Measurements from ENCODE around the gene C5orf22. TPM values are rescaled to one million over a fixed set of nuclear protein-coding genes. Genes with fewer than 3 reads are reported as not detected.

The C5orf22 gene
- total and polyA plus RNA-seq, 2 of the 13 experiments (the other 11 are each of a cell fraction or from before 2014, with no cell fraction given): 14.0 to 21.5 TPM

- H3K9ac ChIP-seq (ENCODE audit: insufficient read depth, low read depth, low read length): no peak overlapping the region
- in situ Hi-C loops (cut with HindIII; ENCODE audit: extremely low pct_ligation_motif_present, low pct_unique_long_range_greater_than_20kb): no loop called here
Observed at GRCh38 chr5:31496301-31496700, 35.8 kb upstream of the C5orf22 start.

GRCh38 chr5:31496891-31497290 lies 35.2 kb upstream of the C5orf22 start:
- POLR2A ChIA-PET: no interaction called here
- Histone ChIP-seq H3K36me3 (replicated peaks in 1 of 2; ENCODE audit: control insufficient read depth in 1 of 2, insufficient read depth in 2 of 2, low read length in 2 of 2) (peaks cover 16 to 88% of the 10 kb centered on the region in 2 experiments), H3K4me3 (replicated peaks in 1 of 3; ENCODE audit: insufficient read depth in 1 of 3, low read depth in 2 of 3, low read length in 3 of 3) (no peak overlapping the region), H3K9me3 (ENCODE audit: low read length) (no peaks in the 10 kb centered on the region), H3K79me2 (ENCODE audit: insufficient read depth, low read length) (no peaks in the 10 kb centered on the region), H3K9ac (ENCODE audit: insufficient read depth, low read depth, low read length) (no peak overlapping the region), H3K4me2 (ENCODE audit: low read depth, low read length) (no peak overlapping the region), H2AFZ (ENCODE audit: low read length) (no peak overlapping the region), H4K20me1 (ENCODE audit: insufficient read depth, low read length) (no peaks in the 10 kb centered on the region), H3K4me1 (ENCODE audit: insufficient read depth, low read length) (no peaks in the 10 kb centered on the region), H3K27ac (ENCODE audit: extremely low read length, insufficient read depth, low read length) (no peak overlapping the region), H3K27me3 (ENCODE audit: control insufficient read depth in 1 of 2, insufficient read depth in 2 of 2, low read length in 2 of 2) (no peaks in the 10 kb centered on the region)
- DNase-seq (ENCODE audit: low spot score): no peak
- intact Hi-C loops (cut with micrococcal nuclease; ENCODE audit: unreplicated experiment) (no loop called here), in situ Hi-C loops (cut with HindIII; ENCODE audit: extremely low pct_ligation_motif_present, low pct_unique_long_range_greater_than_20kb) (no loop called here)
- CTCF ChIA-PET (ENCODE audit: low intra/inter-chr PET ratio, low total read pairs): no interaction called here
- no TSS peak for BruUV-seq (replicated peaks)
- ATAC-seq: no peak; the same call in 2 of the 3 replicates
- no peak for FAIRE-seq
- WGBS (ENCODE audit: low lambda C conversion rate): no CpG with 5 or more reads among the region's 6 CpGs
- TF ChIP-seq PAX8 (CRISPR knock-in tag; IDR thresholded peaks at IDR 0.05; ENCODE audit: borderline replicate concordance) (no peak), GABPA (IDR thresholded peaks at IDR 0.05; ENCODE audit: low read depth, low read length) (no peak), GABPA (CRISPR knock-in tag; IDR thresholded peaks at IDR 0.05; ENCODE audit: low read depth) (no peak), TBL1XR1 (IDR thresholded peaks at IDR 0.05; ENCODE audit: borderline replicate concordance, low read length, partially characterized antibody) (no peak), YEATS2 (CRISPR knock-in tag; IDR thresholded peaks at IDR 0.05; ENCODE audit: borderline replicate concordance) (no peak), ZEB1 (IDR thresholded peaks at IDR 0.05; ENCODE audit: insufficient replicate concordance, low read depth) (no peak), ZMYM4 (CRISPR knock-in tag; IDR thresholded peaks at IDR 0.05) (no peak), EEA1 (CRISPR knock-in tag; IDR thresholded peaks at IDR 0.05; ENCODE audit: borderline replicate concordance) (no peak), FIP1L1 (IDR thresholded peaks at IDR 0.05; ENCODE audit: borderline replicate concordance, insufficient read depth, low read depth, low read length) (no peak), SIX4 (CRISPR knock-in tag; IDR thresholded peaks at IDR 0.05) (no peak), NR2F6 (IDR thresholded peaks at IDR 0.05) (no peak), NR2F6 (CRISPR knock-in tag; IDR thresholded peaks at IDR 0.05) (no peak)
- TF ChIP-seq, protein P1, sequence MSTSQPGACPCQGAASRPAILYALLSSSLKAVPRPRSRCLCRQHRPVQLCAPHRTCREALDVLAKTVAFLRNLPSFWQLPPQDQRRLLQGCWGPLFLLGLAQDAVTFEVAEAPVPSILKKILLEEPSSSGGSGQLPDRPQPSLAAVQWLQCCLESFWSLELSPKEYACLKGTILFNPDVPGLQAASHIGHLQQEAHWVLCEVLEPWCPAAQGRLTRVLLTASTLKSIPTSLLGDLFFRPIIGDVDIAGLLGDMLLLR (CRISPR knock-in tag; IDR thresholded peaks at IDR 0.05): no peak
- TF ChIP-seq, protein P2, sequence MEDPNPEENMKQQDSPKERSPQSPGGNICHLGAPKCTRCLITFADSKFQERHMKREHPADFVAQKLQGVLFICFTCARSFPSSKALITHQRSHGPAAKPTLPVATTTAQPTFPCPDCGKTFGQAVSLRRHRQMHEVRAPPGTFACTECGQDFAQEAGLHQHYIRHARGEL (CRISPR knock-in tag; IDR thresholded peaks at IDR 0.05): no peak

More at GRCh38 chr5:31496301-31496700, 35.8 kb upstream of the C5orf22 start:
- ChIA-PET CTCF (ENCODE audit: low intra/inter-chr PET ratio, low total read pairs) (no interaction called here), POLR2A (no interaction called here)
- TF ChIP-seq SMYD3 (CRISPR knock-in tag; IDR thresholded peaks at IDR 0.05) (no peak), NFATC3 (CRISPR knock-in tag; IDR thresholded peaks at IDR 0.05) (no peak), PRMT3 (CRISPR knock-in tag; IDR thresholded peaks at IDR 0.05; ENCODE audit: borderline replicate concordance, low read depth) (no peak), SP1 (IDR thresholded peaks at IDR 0.05) (no peak), SP1 (CRISPR knock-in tag; IDR thresholded peaks at IDR 0.05) (no peak), ZBTB7A (CRISPR knock-in tag; IDR thresholded peaks at IDR 0.05) (no peak), THAP8 (CRISPR knock-in tag; IDR thresholded peaks at IDR 0.05; ENCODE audit: borderline replicate concordance) (no peak), HES4 (CRISPR knock-in tag; IDR thresholded peaks at IDR 0.05; ENCODE audit: borderline replicate concordance) (no peak), RARA (CRISPR knock-in tag; IDR thresholded peaks at IDR 0.05) (no peak), MZF1 (CRISPR knock-in tag; IDR thresholded peaks at IDR 0.05; ENCODE audit: borderline replicate concordance) (no peak)
- no TSS peak for BruUV-seq (replicated peaks)
- H3K4me3 ChIP-seq (replicated peaks in 1 of 3; ENCODE audit: insufficient read depth in 1 of 3, low read depth in 2 of 3, low read length in 3 of 3): no peak overlapping the region
- DNase-seq (ENCODE audit: low spot score) (no peak), FAIRE-seq (no peak), ATAC-seq (no peak)
- H3K4me1 ChIP-seq (ENCODE audit: insufficient read depth, low read length): no peaks in the 10 kb centered on the region
- no peak overlapping the region for H2AFZ ChIP-seq (ENCODE audit: low read length)
- no peak overlapping the region for H3K27ac ChIP-seq (ENCODE audit: extremely low read length, insufficient read depth, low read length)
- H4K20me1 ChIP-seq (ENCODE audit: insufficient read depth, low read length): no peaks in the 10 kb centered on the region
- H3K4me2 ChIP-seq (ENCODE audit: low read depth, low read length): no peak overlapping the region
- peaks cover 12 to 84% of the 10 kb centered on the region in 2 experiments for H3K36me3 ChIP-seq (replicated peaks in 1 of 2; ENCODE audit: control insufficient read depth in 1 of 2, insufficient read depth in 2 of 2, low read length in 2 of 2)
- intact Hi-C loops (cut with micrococcal nuclease; ENCODE audit: unreplicated experiment): no loop called here
- H3K79me2 ChIP-seq (ENCODE audit: insufficient read depth, low read length): no peaks in the 10 kb centered on the region
- no peaks in the 10 kb centered on the region for H3K27me3 ChIP-seq (ENCODE audit: control insufficient read depth in 1 of 2, insufficient read depth in 2 of 2, low read length in 2 of 2)
- WGBS (ENCODE audit: low lambda C conversion rate): 100% methylated on average over 2 of the region's 2 CpGs
- no peaks in the 10 kb centered on the region for H3K9me3 ChIP-seq (ENCODE audit: low read length)
